HepG2 (cell line): ENCODE measurements around the gene VWA5B1.

Experiments used
- AFF4 ChIP-seq: sonication (generic); formaldehyde crosslinking; IDR thresholded peaks from 2 replicates; pipeline ENCODE4 v1.4.0; 2020; ENCODE audit warnings: missing genetic modification reagents
- CTCF ChIP-seq: sonication (generic); formaldehyde crosslinking; IDR thresholded peaks from 2 replicates; pipeline ENCODE4 v1.5.0; 2020; ENCODE audit warnings: mild to moderate bottlenecking, missing genetic modification reagents, moderate library complexity

- TF ChIP-seq CTCF (CRISPR knock-in tag) (no peak), AFF4 (CRISPR knock-in tag) (no peak)
Measured at GRCh38 chr1:20339811-20340457, 49.3 kb downstream of the VWA5B1 start.
